Activated T-cell treated with anti-CD3 and anti-CD28 coated beads, Interleukin-2, amount 50 U/mL, for 24 hours (primary cell): ENCODE results near the gene COL15A1.

Experiments used
- DNase-seq: peaks from one replicate; pipeline ENCODE4 v3.0.0-alpha.2; 2020
- H3K27ac Mint-ChIP-seq: 2 replicates; pipeline ENCODE4 v1.8.0; 2020; ENCODE audit warnings: mild to moderate bottlenecking, mixed read lengths
- H3K27me3 Mint-ChIP-seq: 2 replicates; pipeline ENCODE4 v1.8.0; 2020; ENCODE audit warnings: mixed read lengths
- H3K36me3 Mint-ChIP-seq: 2 replicates; pipeline ENCODE4 v1.8.0; 2020; ENCODE audit warnings: low read depth, mixed read lengths
- H3K4me1 Mint-ChIP-seq: 2 replicates; pipeline ENCODE4 v1.8.0; 2020; ENCODE audit warnings: low read depth, mixed read lengths
- H3K4me3 Mint-ChIP-seq: 2 replicates; pipeline ENCODE4 v1.8.0; 2020; ENCODE audit warnings: mild to moderate bottlenecking, moderate library complexity, mixed read lengths
- H3K9me3 Mint-ChIP-seq: 2 replicates; pipeline ENCODE4 v1.8.0; 2020; ENCODE audit warnings: mixed read lengths

The COL15A1 gene

DNA sequence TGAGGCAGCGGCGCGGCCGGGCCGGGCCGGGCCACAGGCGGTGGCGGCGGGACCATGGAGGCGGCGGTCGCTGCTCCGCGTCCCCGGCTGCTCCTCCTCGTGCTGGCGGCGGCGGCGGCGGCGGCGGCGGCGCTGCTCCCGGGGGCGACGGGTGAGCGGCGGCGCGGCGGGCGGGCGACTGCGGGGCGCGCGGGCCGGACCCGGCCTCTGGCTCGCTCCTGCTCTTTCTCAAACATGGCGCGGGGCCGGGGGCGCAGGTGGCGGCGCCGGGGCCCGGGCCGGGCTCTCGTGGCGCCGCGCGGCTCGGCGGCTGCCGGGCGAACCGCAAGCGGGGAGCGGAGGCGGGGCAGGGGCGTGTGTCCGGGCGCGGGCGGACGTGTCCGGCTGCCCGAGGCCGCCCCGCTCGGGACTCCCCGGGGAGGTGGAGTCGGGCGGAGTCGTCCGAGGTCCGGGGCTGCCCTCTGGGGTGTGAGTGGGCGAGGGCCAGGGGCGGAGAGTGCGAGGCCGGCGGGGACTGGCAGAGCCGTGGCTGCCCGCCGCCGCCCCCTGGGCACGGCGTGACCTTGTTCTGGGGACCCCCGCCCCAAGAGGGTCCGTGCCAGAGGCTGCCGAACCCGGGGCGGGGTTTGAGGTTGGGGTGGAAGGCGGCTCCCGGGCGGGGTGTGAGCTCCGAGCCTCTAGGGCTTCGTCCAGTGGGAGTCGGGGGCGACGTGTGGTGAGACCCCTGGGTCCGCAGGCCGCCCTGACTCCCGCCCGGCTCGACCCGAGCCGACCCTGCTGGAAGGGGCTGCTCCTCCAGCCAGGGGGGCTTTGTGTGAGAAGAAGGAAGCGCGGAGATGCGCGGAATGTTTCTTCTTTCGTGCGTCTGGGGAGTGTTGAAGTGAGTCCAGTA, 161.7 kb downstream of the COL15A1 start:
- Mint-ChIP-seq H3K4me1 (peaks cover 62% of the 10 kb centered on the region), H3K36me3 (peaks cover 5% of the 10 kb centered on the region), H3K27ac (peak overlapping the region; percentile 86), H3K9me3 (no peaks in the 10 kb centered on the region), H3K4me3 (peak overlapping the region; percentile 84), H3K27me3 (no peaks in the 10 kb centered on the region)
- peak; percentile 72 for DNase-seq

DNA sequence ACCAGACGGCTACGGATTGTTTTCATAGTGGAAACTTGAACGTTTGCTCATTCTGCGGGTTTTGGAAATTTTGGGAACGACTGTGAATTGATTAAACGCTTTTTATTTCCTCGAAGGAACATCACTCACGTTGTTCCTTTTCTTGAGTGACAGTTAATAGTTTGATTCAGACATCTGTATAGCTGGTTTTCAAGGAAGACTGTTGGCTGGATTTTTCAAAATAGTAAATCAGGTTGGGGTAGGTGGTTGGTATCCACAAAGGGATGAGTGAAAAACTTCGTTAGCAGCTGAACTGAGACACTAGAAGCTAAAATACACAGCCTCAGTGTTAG, 162.3 kb downstream of the COL15A1 start:
- peaks cover 8% of the 10 kb centered on the region for H3K36me3 Mint-ChIP-seq
- DNase-seq: no peak
- H3K27me3 Mint-ChIP-seq: no peaks in the 10 kb centered on the region
- H3K27ac Mint-ChIP-seq: peak overlapping the region; percentile 86
- H3K4me3 Mint-ChIP-seq: peak overlapping the region; percentile 84
- no peaks in the 10 kb centered on the region for H3K9me3 Mint-ChIP-seq
- peaks cover 65% of the 10 kb centered on the region for H3K4me1 Mint-ChIP-seq

DNA sequence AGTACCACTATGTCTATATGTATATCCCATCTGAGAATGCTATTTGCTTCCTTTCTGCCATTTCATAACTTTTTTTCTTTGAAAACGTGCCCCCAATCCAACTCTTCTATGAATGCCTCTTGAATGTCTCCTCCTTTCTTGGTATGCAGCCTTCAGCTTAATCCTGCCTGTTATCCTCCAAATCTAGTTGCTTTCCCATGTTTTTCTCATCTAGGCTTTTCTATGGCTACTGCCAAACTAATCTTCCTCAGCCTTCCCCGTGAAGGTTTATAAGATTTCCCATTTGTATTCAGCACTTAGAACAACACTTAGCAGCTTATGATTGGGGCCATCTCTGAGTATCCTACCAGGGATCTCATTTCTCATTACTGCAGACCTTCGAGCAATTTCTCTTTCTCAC, 163.7 kb downstream of the COL15A1 start:
- peak overlapping the region; percentile 22 for H3K27ac Mint-ChIP-seq
- peaks cover 8% of the 10 kb centered on the region for H3K36me3 Mint-ChIP-seq
- peaks cover 77% of the 10 kb centered on the region for H3K4me1 Mint-ChIP-seq
- DNase-seq: no peak
- peak overlapping the region; percentile 84 for H3K4me3 Mint-ChIP-seq
- no peaks in the 10 kb centered on the region for H3K27me3 Mint-ChIP-seq
- no peaks in the 10 kb centered on the region for H3K9me3 Mint-ChIP-seq

DNA sequence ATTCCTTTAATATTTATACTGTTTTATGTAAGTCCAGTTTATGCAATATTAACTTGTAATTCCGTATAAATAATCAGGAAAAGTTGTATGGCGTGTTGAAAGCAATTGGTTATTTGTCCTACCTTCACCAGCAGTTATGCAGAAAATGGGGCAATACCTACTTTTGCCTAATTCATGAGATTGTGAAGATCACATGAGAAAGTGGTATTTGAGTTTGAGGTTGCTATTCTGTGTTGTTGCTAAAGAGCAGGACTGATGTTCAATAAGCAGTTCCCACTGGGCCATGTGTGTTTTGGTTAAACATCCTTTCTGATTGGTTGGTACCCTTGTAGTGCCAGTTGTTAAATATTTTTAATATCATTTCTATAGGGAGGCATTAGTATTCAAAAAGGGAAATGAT, 164.4 kb downstream of the COL15A1 start:
- Mint-ChIP-seq H3K27me3 (no peaks in the 10 kb centered on the region), H3K4me1 (peaks cover 84% of the 10 kb centered on the region), H3K9me3 (no peaks in the 10 kb centered on the region), H3K27ac (peak overlapping the region; percentile 7), H3K36me3 (peaks cover 8% of the 10 kb centered on the region), H3K4me3 (peak overlapping the region; percentile 84)
- DNase-seq: no peak

DNA sequence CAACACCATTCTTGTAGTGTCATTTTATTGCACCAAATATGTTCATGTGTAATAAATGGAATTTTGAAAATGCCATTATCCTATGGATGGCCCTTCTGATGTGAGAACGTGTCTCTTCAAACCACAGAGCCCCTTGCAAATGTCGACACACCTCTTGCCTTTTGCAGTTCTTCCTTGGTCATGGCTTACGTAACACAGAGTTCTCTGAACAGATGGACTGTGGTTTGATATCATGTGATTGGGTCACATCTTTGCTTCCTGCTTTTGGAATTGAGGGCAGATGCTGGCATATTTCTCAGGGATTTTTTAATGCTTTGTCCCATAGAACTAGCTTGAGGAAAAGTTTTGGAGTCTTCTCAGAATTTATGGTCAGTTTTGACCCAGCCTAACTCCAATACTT, 165.8 kb downstream of the COL15A1 start:
- Mint-ChIP-seq H3K4me1 (peaks cover 84% of the 10 kb centered on the region), H3K27ac (peak overlapping the region; percentile 27), H3K9me3 (no peaks in the 10 kb centered on the region), H3K36me3 (peaks cover 8% of the 10 kb centered on the region), H3K4me3 (no peak overlapping the region), H3K27me3 (no peaks in the 10 kb centered on the region)
- DNase-seq: no peak

DNA sequence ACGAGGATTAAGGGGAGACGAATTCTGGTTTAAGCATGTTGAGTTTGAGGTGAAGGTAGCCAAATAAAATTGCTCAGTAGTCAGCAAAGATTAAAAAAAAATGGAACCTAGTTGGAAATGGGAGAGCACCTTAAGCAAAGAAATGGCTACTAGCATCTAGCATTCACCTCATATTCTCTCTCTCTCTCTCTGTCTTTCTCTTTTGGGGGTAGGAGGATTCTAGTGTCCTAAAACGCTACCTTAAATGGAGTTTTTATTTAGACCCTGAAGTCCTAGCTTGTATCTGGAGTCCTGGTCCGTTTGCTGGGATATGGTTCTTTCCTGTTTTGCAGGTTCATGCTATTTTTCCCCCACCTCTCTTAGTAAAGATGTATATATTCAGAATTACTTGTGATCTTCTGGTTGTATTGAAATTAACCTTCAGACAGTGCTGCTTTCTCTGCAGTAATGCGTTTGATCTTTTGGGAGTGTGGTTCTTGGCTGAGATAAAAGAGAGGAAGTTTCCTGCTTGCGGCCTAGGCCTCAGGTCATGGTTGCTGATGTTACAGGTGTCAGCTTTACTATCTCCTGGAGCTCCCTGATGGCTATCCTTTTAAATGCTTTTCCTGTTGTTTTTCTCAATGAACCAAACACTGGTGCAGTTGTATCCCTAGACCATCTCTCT, 169.2 kb downstream of the COL15A1 start:
- no peaks in the 10 kb centered on the region for H3K27me3 Mint-ChIP-seq
- H3K9me3 Mint-ChIP-seq: no peaks in the 10 kb centered on the region
- peaks cover 5% of the 10 kb centered on the region for H3K36me3 Mint-ChIP-seq
- DNase-seq: no peak
- peak overlapping the region; percentile 65 for H3K4me3 Mint-ChIP-seq
- peak overlapping the region; percentile 83 for H3K27ac Mint-ChIP-seq
- H3K4me1 Mint-ChIP-seq: peaks cover 89% of the 10 kb centered on the region

DNA sequence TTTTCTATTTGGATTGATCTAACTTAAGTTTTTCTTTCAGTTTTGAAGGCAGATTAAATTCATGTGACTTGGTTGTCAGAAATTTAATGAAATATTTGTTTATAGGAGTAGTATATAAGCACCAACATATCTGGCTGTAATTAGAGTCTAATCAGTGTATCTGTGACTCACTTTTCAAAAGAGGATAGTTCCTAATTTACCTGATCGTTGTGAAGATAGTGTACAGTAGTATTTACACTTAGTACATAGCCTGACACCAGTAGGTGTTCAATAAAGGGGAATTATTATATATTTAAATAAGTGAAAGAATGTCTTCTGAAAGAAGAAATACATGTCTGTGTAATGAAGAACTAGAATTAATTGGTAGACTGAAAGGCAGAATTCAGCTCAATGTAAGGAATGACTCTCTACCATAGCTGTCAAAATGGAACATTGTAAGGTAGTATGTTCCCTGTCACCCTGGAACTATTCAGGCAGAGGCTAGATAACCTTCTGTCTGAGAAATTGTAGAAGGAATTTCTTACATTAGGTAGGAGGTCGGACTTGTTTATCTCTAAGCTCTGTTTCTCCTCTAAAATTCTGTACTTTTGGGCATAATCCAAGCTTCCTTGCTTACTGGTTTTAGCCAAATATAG, 169.8 kb downstream of the COL15A1 start:
- H3K4me3 Mint-ChIP-seq: peak overlapping the region; percentile 65
- H3K27ac Mint-ChIP-seq: peak overlapping the region; percentile 83
- peaks cover 86% of the 10 kb centered on the region for H3K4me1 Mint-ChIP-seq
- no peaks in the 10 kb centered on the region for H3K27me3 Mint-ChIP-seq
- no peaks in the 10 kb centered on the region for H3K9me3 Mint-ChIP-seq
- peaks cover 5% of the 10 kb centered on the region for H3K36me3 Mint-ChIP-seq
- no peak for DNase-seq

DNA sequence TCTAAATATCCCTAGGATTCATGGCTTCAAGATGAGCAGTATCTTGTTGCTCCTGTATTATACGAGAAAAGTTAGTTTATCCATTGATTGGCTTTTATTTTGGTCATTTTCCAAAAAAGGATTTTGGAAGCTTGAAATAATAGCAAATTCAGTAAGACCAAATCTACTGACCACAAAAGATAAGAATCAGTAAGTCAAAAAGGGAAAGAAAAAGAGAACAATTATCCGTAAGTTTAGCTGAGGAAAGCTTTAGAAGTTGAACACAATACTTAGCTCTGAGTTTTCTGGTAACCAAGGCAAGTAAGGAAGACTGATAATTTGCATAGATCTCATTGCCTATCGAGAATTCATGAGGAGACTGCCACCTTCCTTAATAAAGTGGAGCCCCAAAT, 170.3 kb downstream of the COL15A1 start:
- peak overlapping the region; percentile 23 for H3K27ac Mint-ChIP-seq

DNA sequence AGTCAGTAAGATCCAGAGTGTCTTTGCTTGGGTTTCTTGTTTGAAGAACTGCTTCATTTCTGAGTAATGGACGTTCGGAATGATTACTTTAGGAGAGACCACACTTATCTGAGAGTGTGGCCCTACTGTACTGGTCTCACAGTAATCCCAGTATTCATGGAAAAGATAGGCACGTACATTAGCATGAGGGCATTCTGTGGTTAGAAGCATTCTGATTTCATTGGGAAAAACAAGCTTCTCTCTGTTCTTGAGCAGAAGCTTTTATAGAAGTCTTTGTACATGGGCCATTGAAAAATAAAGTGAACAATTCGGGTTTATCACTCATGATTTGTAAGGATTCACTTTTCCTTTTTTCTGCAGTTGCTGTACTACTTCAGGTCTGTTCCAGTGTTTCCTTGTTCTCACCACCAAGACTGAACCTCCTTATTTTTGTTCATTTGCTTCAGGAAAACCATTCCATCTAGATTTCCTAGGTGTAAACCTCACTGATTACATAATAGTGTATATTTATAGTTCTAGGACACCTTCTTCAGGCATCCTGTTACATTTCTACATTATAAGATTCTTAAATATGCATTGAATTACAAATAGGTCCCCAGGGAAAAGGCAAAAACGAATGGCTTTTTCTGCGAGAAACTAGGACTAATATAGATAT, 171.3 kb downstream of the COL15A1 start:
- no peaks in the 10 kb centered on the region for H3K27me3 Mint-ChIP-seq
- H3K4me1 Mint-ChIP-seq: peaks cover 86% of the 10 kb centered on the region
- H3K4me3 Mint-ChIP-seq: no peak overlapping the region
- no peaks in the 10 kb centered on the region for H3K9me3 Mint-ChIP-seq
- no peak overlapping the region for H3K27ac Mint-ChIP-seq
- H3K36me3 Mint-ChIP-seq: peaks cover 5% of the 10 kb centered on the region
- no peak for DNase-seq

More for the DNA sequence above, 170.3 kb downstream of the COL15A1 start:
- Mint-ChIP-seq H3K27me3 (no peaks in the 10 kb centered on the region), H3K36me3 (peaks cover 5% of the 10 kb centered on the region), H3K4me3 (no peak overlapping the region), H3K9me3 (no peaks in the 10 kb centered on the region), H3K4me1 (peaks cover 86% of the 10 kb centered on the region)
- no peak for DNase-seq

DNA sequence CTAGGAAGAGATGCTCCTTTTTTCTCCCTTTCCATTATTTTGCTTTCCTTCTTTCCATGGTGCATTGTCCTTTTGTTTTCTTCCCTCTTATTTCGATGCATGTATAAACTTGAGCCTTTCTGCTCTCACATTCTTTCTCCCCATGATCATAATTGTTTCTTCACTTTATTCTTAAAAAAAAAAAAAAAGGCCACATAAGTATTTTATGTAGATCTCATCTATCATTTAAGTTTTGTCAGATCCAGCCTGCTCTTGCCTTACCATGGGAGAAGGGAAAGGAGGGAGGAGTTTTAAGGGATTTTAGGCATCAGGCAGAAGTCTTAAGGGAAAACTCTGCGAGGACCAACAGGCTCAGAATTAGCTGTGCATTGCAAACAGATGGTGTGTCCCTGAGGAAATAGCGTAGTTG, 172.3 kb downstream of the COL15A1 start:
- H3K9me3 Mint-ChIP-seq: no peaks in the 10 kb centered on the region
- peaks cover under 1% of the 10 kb centered on the region for H3K36me3 Mint-ChIP-seq
- no peak overlapping the region for H3K4me3 Mint-ChIP-seq
- no peaks in the 10 kb centered on the region for H3K27me3 Mint-ChIP-seq
- no peak for DNase-seq
- no peak overlapping the region for H3K27ac Mint-ChIP-seq
- H3K4me1 Mint-ChIP-seq: peaks cover 86% of the 10 kb centered on the region

DNA sequence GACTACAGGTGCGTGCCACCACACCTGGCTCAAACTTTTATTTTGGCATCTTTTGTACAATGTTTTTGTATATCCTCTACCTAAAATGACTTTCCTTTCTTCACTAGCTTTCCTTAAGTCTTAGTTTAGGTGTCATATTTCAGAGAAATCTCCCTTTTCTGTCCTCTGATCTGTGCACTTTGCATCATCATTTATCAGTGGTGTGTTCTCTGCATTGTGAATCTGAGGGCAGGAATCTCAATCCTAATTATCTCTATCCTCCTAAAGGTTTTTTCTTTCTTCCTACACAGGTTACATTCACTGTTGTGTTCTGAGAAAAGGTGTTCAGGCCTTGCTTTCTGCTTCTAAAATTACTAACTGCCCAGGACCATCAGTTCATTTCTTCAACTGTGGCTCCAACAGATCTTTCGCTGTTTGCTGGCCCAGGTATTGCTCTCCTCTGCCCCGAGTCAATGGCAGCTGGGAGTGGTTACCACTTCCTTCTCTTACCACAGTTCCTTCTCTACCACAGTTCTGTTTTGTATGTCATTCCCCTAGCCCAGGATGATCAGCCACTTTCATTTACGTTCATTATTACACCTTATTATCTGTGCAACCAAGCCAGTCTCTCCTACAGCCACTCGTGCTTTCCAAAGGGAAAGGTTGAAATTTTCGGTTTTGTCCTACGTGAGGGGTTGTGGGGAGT, 175.2 kb downstream of the COL15A1 start:
- Mint-ChIP-seq H3K4me1 (peaks cover 88% of the 10 kb centered on the region), H3K36me3 (no peaks in the 10 kb centered on the region), H3K27me3 (no peaks in the 10 kb centered on the region), H3K9me3 (no peaks in the 10 kb centered on the region), H3K4me3 (peak overlapping the region; percentile 68), H3K27ac (peak overlapping the region; percentile 88)
- no peak for DNase-seq

DNA sequence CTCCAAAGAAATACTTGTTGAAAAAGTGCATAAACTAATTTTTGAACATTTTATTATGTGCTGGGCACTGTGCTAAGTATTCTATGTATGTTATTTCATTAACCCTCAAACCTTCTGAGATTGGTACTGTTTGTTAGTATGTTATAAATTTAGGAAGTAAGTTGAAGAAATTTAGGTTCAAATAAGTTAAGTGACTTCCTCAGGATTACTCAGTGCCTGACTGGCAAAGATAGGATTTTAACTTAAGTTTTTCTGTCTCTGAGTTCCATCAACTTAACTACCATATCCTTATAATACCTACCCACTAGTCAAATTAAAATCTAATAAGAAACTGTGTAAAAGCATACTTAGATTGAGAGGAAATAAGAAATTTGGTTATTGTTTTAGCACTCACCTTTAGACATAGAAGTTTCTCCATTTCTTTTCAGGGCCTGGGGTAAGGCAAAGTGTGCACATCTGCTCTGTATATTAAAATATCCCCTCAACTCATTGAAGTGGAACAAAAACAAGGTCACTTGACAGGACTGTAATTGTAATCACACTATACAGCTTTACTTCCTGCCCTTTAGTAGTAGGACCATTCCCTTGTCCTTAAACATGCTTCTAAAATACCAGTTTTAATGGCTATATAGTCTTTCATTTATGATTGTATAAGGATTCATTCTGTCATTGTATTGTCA, 176.4 kb downstream of the COL15A1 start:
- DNase-seq: no peak
- no peaks in the 10 kb centered on the region for H3K9me3 Mint-ChIP-seq
- peaks cover 86% of the 10 kb centered on the region for H3K4me1 Mint-ChIP-seq
- H3K27ac Mint-ChIP-seq: peak overlapping the region; percentile 88
- H3K4me3 Mint-ChIP-seq: no peak overlapping the region
- H3K27me3 Mint-ChIP-seq: no peaks in the 10 kb centered on the region
- H3K36me3 Mint-ChIP-seq: peaks cover 4% of the 10 kb centered on the region
